ENCODE data around the gene PCBD1. TPM values are rescaled to one million over a fixed set of nuclear protein-coding genes. Genes with fewer than 3 reads are reported as not detected.

Gene PCBD1
- total RNA-seq, 1 donor from 2014 or later, result 54.6 TPM

GRCh38 chr10:70913893-70914240 is 25.5 kb upstream of the PCBD1 start:
- no peaks in the 10 kb centered on the region for H3K9me3 Mint-ChIP-seq (ENCODE audit: unreplicated experiment)
- Histone ChIP-seq H3K27me3 (ENCODE audit: insufficient read depth, low read length) (peaks cover 41% of the 10 kb centered on the region), H4K20me1 (ENCODE audit: insufficient read depth, low read length) (no peaks in the 10 kb centered on the region), H3K27ac (ENCODE audit: low read depth, low read length) (no peak overlapping the region), H3K4me2 (ENCODE audit: low read length) (no peak overlapping the region), H3K79me2 (ENCODE audit: insufficient read depth, low read length) (no peaks in the 10 kb centered on the region), H3K9ac (ENCODE audit: low read length) (no peak overlapping the region), H2AFZ (ENCODE audit: low read depth, low read length) (no peak overlapping the region), H3K4me3 (ENCODE audit: insufficient read depth, low read depth, low read length) (no peak overlapping the region), H3K9me3 (ENCODE audit: insufficient read depth, low read depth, low read length) (no peaks in the 10 kb centered on the region), H3K4me1 (ENCODE audit: insufficient read depth, low read length) (no peaks in the 10 kb centered on the region), H3K36me3 (ENCODE audit: insufficient read depth, low read length) (no peaks in the 10 kb centered on the region)
- no peak overlapping the region for H3K4me3 Mint-ChIP-seq (ENCODE audit: unreplicated experiment)
- DNase-seq (ENCODE audit: low read depth) (no peak), FAIRE-seq (no peak)
- no peak for TF ChIP-seq EZH2 (IDR thresholded peaks at IDR 0.05; ENCODE audit: insufficient read depth, low read length)
- TF ChIP-seq CTCF (IDR thresholded peaks at IDR 0.05; ENCODE audit: insufficient read depth, low read depth, low read length), result no peak
- no peak overlapping the region for H3K27ac Mint-ChIP-seq (ENCODE audit: unreplicated experiment)
- H3K4me1 Mint-ChIP-seq (ENCODE audit: low read depth, unreplicated experiment), result no peaks in the 10 kb centered on the region
- no peaks in the 10 kb centered on the region for H3K36me3 Mint-ChIP-seq (ENCODE audit: low read depth, unreplicated experiment)
- peaks cover 74% of the 10 kb centered on the region for H3K27me3 Mint-ChIP-seq (ENCODE audit: low read depth, unreplicated experiment)

- no peak overlapping the region for H2AFZ ChIP-seq (ENCODE audit: low read depth, low read length)
- TF ChIP-seq EZH2 (IDR thresholded peaks at IDR 0.05; ENCODE audit: insufficient read depth, low read length) (no peak), CTCF (IDR thresholded peaks at IDR 0.05; ENCODE audit: insufficient read depth, low read depth, low read length) (no peak)
- no peak overlapping the region for H3K27ac ChIP-seq (ENCODE audit: low read depth, low read length)
- DNase-seq (ENCODE audit: low read depth) (no peak), FAIRE-seq (no peak)
- Mint-ChIP-seq H3K27ac (ENCODE audit: unreplicated experiment) (no peak overlapping the region), H3K9me3 (ENCODE audit: unreplicated experiment) (no peaks in the 10 kb centered on the region), H3K27me3 (ENCODE audit: low read depth, unreplicated experiment) (peaks cover 79% of the 10 kb centered on the region), H3K36me3 (ENCODE audit: low read depth, unreplicated experiment) (no peaks in the 10 kb centered on the region), H3K4me3 (ENCODE audit: unreplicated experiment) (no peak overlapping the region), H3K4me1 (ENCODE audit: low read depth, unreplicated experiment) (no peaks in the 10 kb centered on the region)
- no peak overlapping the region for H3K4me2 ChIP-seq (ENCODE audit: low read length)
- peaks cover 41% of the 10 kb centered on the region for H3K27me3 ChIP-seq (ENCODE audit: insufficient read depth, low read length)
- H3K9me3 ChIP-seq (ENCODE audit: insufficient read depth, low read depth, low read length), result no peaks in the 10 kb centered on the region
- H3K79me2 ChIP-seq (ENCODE audit: insufficient read depth, low read length), result no peaks in the 10 kb centered on the region
- H3K36me3 ChIP-seq (ENCODE audit: insufficient read depth, low read length), result no peaks in the 10 kb centered on the region
- H3K9ac ChIP-seq (ENCODE audit: low read length), result no peak overlapping the region
- H3K4me1 ChIP-seq (ENCODE audit: insufficient read depth, low read length), result no peaks in the 10 kb centered on the region
- H3K4me3 ChIP-seq (ENCODE audit: insufficient read depth, low read depth, low read length), result no peak overlapping the region
- no peaks in the 10 kb centered on the region for H4K20me1 ChIP-seq (ENCODE audit: insufficient read depth, low read length)
Measured at GRCh38 chr10:70913191-70913892, 25.0 kb upstream of the PCBD1 start.

GRCh38 chr10:70912556-70912955 is 24.2 kb upstream of the PCBD1 start:
- Histone ChIP-seq H3K4me2 (ENCODE audit: low read length) (no peak overlapping the region), H3K27me3 (ENCODE audit: insufficient read depth, low read length) (peaks cover 33% of the 10 kb centered on the region), H2AFZ (ENCODE audit: low read depth, low read length) (no peak overlapping the region), H4K20me1 (ENCODE audit: insufficient read depth, low read length) (no peaks in the 10 kb centered on the region), H3K27ac (ENCODE audit: low read depth, low read length) (no peak overlapping the region), H3K4me1 (ENCODE audit: insufficient read depth, low read length) (no peaks in the 10 kb centered on the region), H3K4me3 (ENCODE audit: insufficient read depth, low read depth, low read length) (no peak overlapping the region), H3K36me3 (ENCODE audit: insufficient read depth, low read length) (no peaks in the 10 kb centered on the region), H3K9me3 (ENCODE audit: insufficient read depth, low read depth, low read length) (no peaks in the 10 kb centered on the region), H3K9ac (ENCODE audit: low read length) (no peak overlapping the region), H3K79me2 (ENCODE audit: insufficient read depth, low read length) (no peaks in the 10 kb centered on the region)
- Mint-ChIP-seq H3K27ac (ENCODE audit: unreplicated experiment) (no peak overlapping the region), H3K4me3 (ENCODE audit: unreplicated experiment) (no peak overlapping the region), H3K4me1 (ENCODE audit: low read depth, unreplicated experiment) (peaks cover 5% of the 10 kb centered on the region), H3K9me3 (ENCODE audit: unreplicated experiment) (no peaks in the 10 kb centered on the region), H3K27me3 (ENCODE audit: low read depth, unreplicated experiment) (peaks cover 79% of the 10 kb centered on the region), H3K36me3 (ENCODE audit: low read depth, unreplicated experiment) (no peaks in the 10 kb centered on the region)
- DNase-seq (ENCODE audit: low read depth), result no peak
- TF ChIP-seq EZH2 (IDR thresholded peaks at IDR 0.05; ENCODE audit: insufficient read depth, low read length) (no peak), CTCF (IDR thresholded peaks at IDR 0.05; ENCODE audit: insufficient read depth, low read depth, low read length) (no peak)
- FAIRE-seq, result no peak
